Activated CD4-positive, alpha-beta T cell treated with anti-CD3 and anti-CD28 coated beads for 48 hours (primary cell): Measurements from ENCODE around the gene MT1M.
A peak's percentile ranks its signal among the peaks of the same experiment; 100 is the strongest.

ENCODE experiments used
- DNase-seq: peaks from one replicate; pipeline ENCODE4 v3.0.0-alpha.2; 2020

MT1M gene

DNA sequence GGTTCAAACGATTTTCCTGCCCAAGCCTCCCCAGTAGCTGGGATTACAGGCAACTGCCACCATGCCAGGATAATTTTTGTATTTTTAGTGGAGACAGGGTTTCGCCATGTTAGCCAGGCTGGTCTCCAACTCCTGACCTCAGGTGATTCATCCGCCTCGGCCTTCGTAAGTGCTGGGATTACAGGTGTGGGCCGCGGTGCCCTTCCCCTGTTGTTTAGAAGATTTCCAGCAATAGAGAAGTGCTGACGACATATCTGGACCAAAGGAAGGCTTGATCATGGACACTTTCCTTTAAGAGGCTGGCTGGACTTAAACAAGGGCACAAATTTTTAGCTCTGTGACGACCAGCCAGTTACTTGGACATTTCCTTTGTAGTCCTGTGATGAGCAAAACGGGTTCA lies 1.3 kb upstream of the MT1M start:
- DNase-seq, result no peak

- no peak for DNase-seq
These were observed 665 bp upstream of the MT1M start for GRCh38 chr16:56631832-56632155.

DNA sequence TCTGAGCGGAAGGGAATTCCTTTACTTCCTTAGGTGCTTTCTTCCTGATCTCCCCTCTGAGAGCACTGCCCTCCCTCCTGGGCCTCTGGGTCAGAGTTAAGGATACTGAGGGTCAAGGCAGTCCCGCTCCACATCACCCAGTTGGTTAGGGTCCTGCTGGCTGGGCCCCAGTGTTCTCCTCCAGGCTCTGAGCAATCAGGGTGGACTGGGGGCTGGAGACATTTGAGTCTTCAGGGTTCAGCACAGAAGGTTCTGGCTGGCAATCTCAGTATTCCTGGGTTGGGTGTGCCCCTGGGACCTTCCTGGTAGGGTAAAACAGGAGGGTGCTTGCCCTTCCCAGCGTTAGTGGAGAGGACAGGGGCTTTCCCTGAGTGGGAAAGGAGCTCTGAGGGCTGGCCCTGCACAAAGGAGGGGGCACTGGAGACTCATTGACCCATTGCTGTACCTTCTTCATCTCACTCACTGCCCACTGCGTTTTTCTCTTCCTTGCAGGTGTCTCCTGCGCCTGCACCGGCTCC lies 448 bp downstream of the MT1M start:
- DNase-seq, result no peak

- DNase-seq, result no peak
These were observed 1.1 kb downstream of the MT1M start for GRCh38 chr16:56633535-56633934.

DNA sequence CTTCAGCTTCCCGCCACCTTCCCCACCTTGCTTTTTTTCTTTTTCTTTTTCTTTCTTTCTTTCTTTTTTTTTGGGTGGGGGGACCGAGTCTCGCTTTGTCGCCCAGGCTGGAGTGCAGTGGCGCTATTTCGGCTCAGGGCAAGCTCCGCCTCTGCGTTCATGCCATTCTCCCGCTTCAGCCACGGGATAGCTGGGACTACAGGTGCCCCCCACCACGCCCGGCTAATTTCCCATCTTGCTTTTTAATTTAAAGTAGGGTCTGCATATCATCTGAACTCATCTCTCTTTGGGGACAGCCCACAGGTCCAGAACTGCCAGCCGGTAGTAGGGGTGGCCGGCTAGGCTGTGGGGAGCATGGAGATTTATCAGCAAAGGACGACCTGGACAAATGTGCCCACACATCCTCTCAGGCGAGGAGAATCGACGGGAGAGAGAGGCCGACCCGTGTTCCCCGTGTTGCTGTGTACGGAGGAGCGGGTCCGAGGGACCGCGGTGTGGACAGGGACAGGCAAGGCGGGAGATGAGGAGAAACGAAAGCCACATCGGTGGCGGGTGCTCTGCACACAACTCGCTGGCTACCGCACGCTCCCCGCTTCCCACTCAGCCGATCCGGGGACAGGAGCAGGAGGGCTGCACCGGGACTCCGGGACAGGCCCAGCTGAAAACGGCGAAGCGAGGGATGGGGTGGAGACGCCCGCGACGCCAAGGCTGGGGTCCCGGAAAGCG lies 2.4 kb downstream of the MT1M start:
- no peak for DNase-seq

- DNase-seq, result no peak
These were observed 3.0 kb downstream of the MT1M start for GRCh38 chr16:56635441-56635967.

DNA sequence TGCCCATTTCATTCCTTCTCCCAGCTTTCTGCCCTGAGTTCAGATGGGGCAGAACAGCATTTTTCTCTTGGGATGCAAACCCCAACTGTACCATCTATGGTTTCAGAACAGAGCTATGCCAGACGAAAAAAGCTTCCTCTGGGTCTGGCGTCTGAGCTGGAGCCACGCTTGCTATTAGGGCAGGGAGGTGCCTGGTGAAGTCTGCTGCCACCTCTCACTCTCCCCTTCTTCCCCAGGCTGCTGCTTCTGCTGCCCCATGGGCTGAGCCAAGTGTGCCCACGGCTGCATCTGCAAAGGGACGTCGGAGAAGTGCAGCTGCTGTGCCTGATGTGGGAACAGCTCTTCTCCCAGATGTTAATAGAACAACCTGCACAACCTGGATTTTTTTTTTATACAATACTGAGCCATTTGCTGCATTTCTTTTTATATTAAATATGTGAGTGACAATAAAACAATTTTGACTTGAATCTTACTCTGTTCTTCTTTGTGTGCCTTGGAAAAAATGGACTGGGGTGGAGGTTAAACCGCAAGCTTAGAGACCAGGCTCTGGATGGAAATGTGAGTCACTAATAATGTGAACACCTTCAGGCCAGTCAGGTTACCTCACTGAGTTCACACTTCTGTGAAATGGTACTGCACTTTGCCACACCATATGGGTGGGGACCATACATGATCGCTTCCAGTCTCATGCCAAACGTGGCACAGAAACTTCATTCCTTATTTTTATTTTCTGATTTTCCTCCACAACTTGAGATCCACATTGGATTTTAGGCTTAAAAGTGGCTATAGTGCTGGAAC lies 4.4 kb downstream of the MT1M start:
- DNase-seq, result no peak

DNA sequence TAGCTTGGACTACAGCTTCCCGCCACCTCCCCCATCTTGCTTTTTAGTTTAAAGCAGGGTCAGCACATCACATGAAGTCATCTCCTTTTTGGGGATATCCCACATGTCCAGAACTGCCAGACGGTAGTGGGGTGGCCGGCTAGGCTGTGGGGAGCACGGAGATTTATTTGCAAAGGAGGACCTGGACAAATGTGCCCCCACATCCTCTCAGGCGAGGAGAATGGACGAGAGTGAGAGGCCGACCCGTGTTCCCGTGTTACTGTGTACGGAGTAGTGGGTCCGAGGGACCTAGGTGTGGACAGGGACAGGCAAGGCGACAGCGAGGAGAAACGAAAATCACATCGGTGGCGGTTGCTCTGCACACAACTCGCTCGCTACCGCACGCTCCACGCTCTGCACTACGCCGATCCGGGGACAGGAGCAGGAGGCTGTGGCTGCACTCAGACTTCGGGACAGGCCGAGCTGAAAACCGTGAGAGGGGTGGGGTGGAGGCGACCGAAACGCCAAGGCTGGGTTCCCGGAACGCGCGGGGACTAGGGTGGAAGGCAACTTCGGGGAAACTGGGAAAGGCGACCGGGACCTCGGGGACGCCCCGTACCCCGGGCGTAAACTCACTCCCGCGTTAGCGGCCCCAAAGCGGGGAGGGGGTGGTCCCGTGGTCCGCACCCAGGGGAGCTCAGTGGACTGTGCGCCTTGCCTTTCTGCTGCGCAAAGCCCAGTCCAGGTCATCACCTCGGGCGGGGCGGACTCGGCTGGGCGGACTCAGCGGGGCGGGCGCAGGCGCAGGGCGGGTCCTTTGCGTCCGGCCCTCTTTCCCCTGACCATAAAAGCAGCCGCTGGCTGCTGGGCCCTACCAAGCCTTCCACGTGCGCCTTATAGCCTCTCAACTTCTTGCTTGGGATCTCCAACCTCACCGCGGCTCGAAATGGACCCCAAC lies 5.6 kb downstream of the MT1M start, which contains the start of gene MT1A:
MT1A (plus strand) TSS at position 853 of the 937 bp plus-strand sequence; CDS start at position 926, 73 bp downstream.
- no peak for DNase-seq

DNA sequence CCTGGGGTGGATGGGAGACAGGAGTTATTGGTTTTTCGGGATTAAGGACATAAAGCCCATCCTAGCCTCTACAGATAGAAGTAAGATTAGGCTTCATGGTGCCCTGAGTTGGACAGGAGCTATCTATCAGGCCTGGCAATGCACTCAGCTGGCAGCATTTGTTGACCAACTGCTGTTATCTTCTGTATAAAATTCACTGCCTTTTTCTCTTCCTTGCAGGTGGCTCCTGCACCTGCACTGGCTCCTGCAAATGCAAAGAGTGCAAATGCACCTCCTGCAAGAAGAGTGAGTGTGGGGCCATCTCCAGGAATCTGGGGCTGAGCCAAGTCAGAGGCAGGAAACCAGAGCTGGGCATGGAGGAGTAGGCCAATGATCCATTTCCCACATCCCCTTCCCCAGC lies 6.6 kb downstream of the MT1M start:
- DNase-seq, result no peak

GRCh38 chr16:56640076-56640475 lies 7.6 kb downstream of the MT1M start:
- DNase-seq, result no peak

DNA sequence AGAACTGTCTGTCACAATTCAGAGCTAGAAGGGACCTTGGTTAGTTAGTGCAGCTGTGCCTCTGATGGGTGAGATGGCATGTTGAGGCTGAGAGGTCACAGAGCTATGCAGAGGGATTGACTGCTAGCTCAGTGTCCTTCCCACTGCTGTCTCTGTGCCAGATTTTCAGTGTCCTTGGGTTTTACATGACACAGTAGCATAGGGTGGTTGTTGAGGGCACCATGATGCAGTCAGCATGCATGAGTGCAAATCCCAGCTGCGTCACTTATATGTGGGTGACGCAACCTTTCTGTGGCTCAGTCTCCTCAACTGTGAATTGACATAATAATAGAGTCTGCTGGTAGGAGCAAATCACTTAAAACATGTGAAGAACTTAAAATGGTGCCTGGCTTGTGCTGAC lies 8.7 kb downstream of the MT1M start:
- DNase-seq, result no peak

- DNase-seq, result peak; percentile 85
These were observed 10.8 kb downstream of the MT1M start for GRCh38 chr16:56643080-56643778.

GRCh38 chr16:56643833-56644232 lies 11.4 kb downstream of the MT1M start:
- DNase-seq, result no peak

- no peak for DNase-seq
These were observed 12.9 kb downstream of the MT1M start for GRCh38 chr16:56645311-56645710.

DNA sequence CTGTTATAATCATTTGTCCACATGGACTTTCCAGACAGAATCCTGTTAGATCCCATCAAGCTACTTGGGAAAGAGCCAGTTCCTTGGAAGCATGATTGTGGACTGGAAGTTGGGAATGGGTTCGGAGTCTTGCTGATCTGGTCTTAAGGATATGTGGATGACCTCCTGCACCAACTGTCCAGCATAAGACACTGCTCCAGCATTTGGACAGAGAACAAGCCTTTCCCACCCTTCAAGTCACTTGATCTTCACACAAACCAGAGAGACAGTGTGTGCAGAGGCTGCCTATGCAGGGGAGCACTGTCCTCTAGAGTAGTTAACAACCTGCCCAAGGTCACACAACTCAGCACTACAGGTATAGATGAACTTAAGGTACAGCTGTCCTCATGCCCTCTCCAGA lies 13.4 kb downstream of the MT1M start:
- no peak for DNase-seq

- no peak for DNase-seq
These were observed 15.4 kb downstream of the MT1M start for GRCh38 chr16:56647641-56648431.

DNA sequence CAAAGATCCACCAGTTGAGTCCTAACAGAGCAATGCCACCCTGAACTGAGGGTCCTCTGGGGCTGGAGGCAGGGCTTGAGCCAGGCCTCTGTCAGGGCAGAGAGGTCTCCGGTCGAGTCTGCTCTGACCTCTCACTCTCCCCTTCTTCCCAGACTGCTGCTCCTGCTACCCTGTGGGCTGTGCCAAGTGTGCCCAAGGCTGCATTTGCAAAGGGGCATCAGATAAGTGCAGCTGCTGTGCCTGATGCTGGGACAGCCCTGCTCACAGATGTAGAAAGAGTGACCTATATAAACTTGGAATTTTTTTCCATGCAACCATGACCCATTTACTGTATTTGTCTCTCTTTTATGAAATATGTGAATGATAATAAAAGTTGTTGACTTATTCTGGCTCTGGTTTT lies 16.8 kb downstream of the MT1M start:
- no peak for DNase-seq

DNA sequence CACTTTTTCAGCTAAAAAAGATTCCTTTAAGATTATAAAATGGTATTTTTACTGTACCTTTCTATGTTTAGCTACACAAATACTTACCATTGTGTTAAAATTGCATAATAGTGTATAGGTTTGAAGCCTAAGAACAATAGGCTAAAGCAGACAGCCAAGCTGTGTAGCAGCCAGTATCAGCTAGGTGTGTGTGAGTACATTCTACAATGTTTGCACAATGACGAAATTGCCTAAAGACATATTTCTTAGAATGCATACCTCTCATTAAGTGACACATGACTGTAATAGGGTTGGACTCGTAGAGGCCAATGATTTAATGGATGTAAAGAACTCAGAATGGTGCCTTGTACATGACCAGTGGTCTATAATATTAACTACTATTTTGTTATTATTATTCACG lies 17.4 kb downstream of the MT1M start:
- DNase-seq, result no peak

- DNase-seq, result no peak
These were observed 19.1 kb downstream of the MT1M start, which contains the start of gene MT1B for GRCh38 chr16:56651586-56651985. TSS of gene MT1B (plus strand) at chr16:56651886. CDS start at chr16:56651954, 68 bp downstream.

- no peak for DNase-seq
These were observed 20.1 kb downstream of the MT1M start for GRCh38 chr16:56652600-56652999.

DNA sequence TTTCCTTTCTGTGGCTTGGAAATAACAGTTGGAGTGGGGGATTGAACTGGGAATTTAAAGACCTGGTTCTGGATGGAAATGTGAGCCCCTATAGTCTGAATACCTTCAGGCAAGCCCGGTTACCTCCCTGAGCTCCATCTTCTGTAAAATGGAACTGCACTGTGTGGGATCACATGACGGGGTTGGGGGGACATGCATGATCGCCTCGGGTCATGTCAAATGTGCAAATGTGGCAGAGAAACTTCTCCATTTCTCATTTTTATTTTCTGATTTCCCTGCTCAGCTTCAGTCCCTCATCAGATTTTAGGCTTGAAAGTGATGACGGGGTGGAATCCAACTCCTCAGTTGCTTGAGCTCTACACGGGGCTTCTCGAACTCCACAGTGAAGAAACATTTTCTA lies 20.8 kb downstream of the MT1M start:
- DNase-seq, result no peak
